Heart left ventricle (tissue), 16 donors: ENCODE data around the gene ACAD10. TPM values are rescaled to one million over a fixed set of nuclear protein-coding genes. Genes with fewer than 3 reads are reported as not detected.
"Not testable (repeated sequence)": the region's sequence is repeated elsewhere in the genome, so short reads cannot be mapped to it uniquely, and the experiment has no call there.

Experiments
- ATAC-seq, 4 donors: fragments of 200-7000 bp; cut with Tn5 transposase; one replicate each; pipeline ENCODE4 v1.9.1; 2020 to 2022; ENCODE audit warnings: moderate library complexity in 4 of 4, mild to moderate bottlenecking in 3 of 4, moderate number of reproducible peaks in 1 of 4
- DNase-seq, 5 donors: peaks; one replicate each; pipeline ENCODE4 v3.0.0-alpha.2; 2020
- H3K27ac ChIP-seq, 12 donors: fragments of 200-600 bp; sonication (generic) in 4 of 12; one replicate each; pipeline versions ENCODE4 v1.5.0 to v1.8.0; 2016 to 2022; ENCODE audit warnings: mild to moderate bottlenecking in 2 of 12
- H3K27me3 ChIP-seq, 9 donors: fragments of 200-600 bp; sonication (generic) in 2 of 9; one replicate each; pipeline versions ENCODE4 v1.5.1 to v1.8.0; 2016 to 2022; ENCODE audit warnings: mild to moderate bottlenecking in 3 of 9
- H3K36me3 ChIP-seq, 9 donors: fragments of 200-600 bp; sonication (generic) in 2 of 9; one replicate each; pipeline versions ENCODE4 v1.5.0 to v1.8.0; 2018 to 2022; ENCODE audit warnings: mild to moderate bottlenecking in 2 of 9
- H3K4me1 ChIP-seq, 12 donors: fragments of 200-600 bp; sonication (generic) in 4 of 12; one replicate each; pipeline versions ENCODE4 v1.5.0 to v1.8.0; 2016 to 2022; ENCODE audit warnings: mild to moderate bottlenecking in 3 of 12
- H3K4me3 ChIP-seq, 12 donors: fragments of 200-600 bp; sonication (generic) in 4 of 12; one replicate each; pipeline versions ENCODE4 v1.5.0 to v1.8.0; 2017 to 2022; ENCODE audit warnings: mild to moderate bottlenecking in 9 of 12, moderate library complexity in 4 of 12
- H3K9me3 ChIP-seq, 12 donors: fragments of 200-600 bp; sonication (generic) in 4 of 12; one replicate each; pipeline versions ENCODE4 v1.5.0 to v1.8.0; 2016 to 2022; ENCODE audit warnings: mild to moderate bottlenecking in 1 of 12
- CTCF ChIP-seq, 12 donors: fragments of 200-600 bp; sonication (generic) in 4 of 12; IDR thresholded peaks; one replicate each; pipeline versions ENCODE4 v1.5.0 to v1.8.0; 2018 to 2022; ENCODE audit warnings: antibody characterized with exemption in 12 of 12, mild to moderate bottlenecking in 5 of 12
- POLR2A ChIP-seq, 2 donors: fragments of 450-650 bp; IDR thresholded peaks; one replicate each; pipeline ENCODE4 v1.6.1; 2017; ENCODE audit warnings: antibody characterized with exemption in 2 of 2, mild to moderate bottlenecking in 2 of 2, moderate library complexity in 2 of 2
- WGBS, 4 donors: extraction: QIAGEN DNeasy Blood & Tissue Kit in 2 of 4; methylation state at CpG; one replicate each; pipeline versions ENCODE4 v1.1.5 to v1.1.7; 2013 to 2018; 5-methylcytosine and 5-hydroxymethylcytosine counted together
- intact Hi-C, 10 donors: fragments of 100-400 bp; cut with DNase I; formaldehyde crosslinking; loops; one replicate each; pipeline versions ENCODE4 v1.11.1 to v1.14.2; 2022
- polyA plus RNA-seq, 2 donors: library from polyadenylated mRNA; stranded (reverse); fragments of 200-250 nt; gene quantifications; one replicate each; pipeline ENCODE4 v1.2.3, GENCODE V29; 2013
- total RNA-seq, 9 donors: library from RNA; depleted of rRNA in 2 of 9; stranded (reverse); fragments of >200 nt in 2 of 9; fragmentation: NEBNext Ultra II Directional in 3 of 9; extraction: Animal tissue kit (Norgen Biotek cat#: 25700) in 3 of 9; gene quantifications; one replicate each; pipeline versions ENCODE4 v1.1.0 to v1.2.4, GENCODE V29; 2016 to 2023
- donor health status: ischemic (EF 13 %, LVEDD 7.1; RV severe dilation, severe dysfunction).
- donor health status: healthy with polysubstance abuse.
- donor health status: DM: no; HTN: yes; CAD: no.
- donor health status: DM: no; HTN: no; CAD: no.
- donor health status: ischemic (EF 25% LVEDD 6.9; RV normal size, moderate dysfunction).
- donor health status: ischemic (EF 25% LVEDD 5.7; RV mildly dilated, moderate dysfunction).
- donor health status: healthy.
- donor health status: DM: yes; HTN: yes; CAD: no.
- donor health status: ischemic (EF 35%, LVEDD 5.7; RV mildly dilated, moderate dysfunction).
- donor health status: nonischemic (EF 11% LVEDD 7.7; RV severe dilation, severe dysfunction).
- donor health status: DM: yes; HTN: yes; CAD: no.
- donor health status: PGD.
- donor health status: ischemic (EF 29% LVEDD 5.4; RV normal size, mild dysfunction).
- donor health status: nonischemic (EF 23%, LVEDD 6.1; RV moderate dilation, normal function).

ACAD10 gene
- total and polyA plus RNA-seq, 11 donors = 10.7 to 46.0 (median 27.8) TPM

- H3K27me3 ChIP-seq = no peaks in the 10 kb centered on the region
- H3K9me3 ChIP-seq = no peaks in the 10 kb centered on the region
- no peak overlapping the region for H3K4me3 ChIP-seq
- no peak for TF ChIP-seq POLR2A (IDR thresholded peaks at IDR 0.05)
- no peak for TF ChIP-seq CTCF (IDR thresholded peaks at IDR 0.05)
- intact Hi-C loops = no loop called here
- peaks cover 0 to 100% (median 89%) of the 10 kb centered on the region in 9 donors for H3K36me3 ChIP-seq
- WGBS, 4 donors = 82 to 86% (median 83%) methylated on average over 6 of the region's 6 CpGs
- no peak overlapping the region for H3K27ac ChIP-seq
- H3K4me1 ChIP-seq = no peaks in the 10 kb centered on the region
- DNase-seq (no peak), ATAC-seq (no peak)
These were observed 20.3 kb downstream of the ACAD10 start for GRCh38 chr12:111706145-111706544.

DNA sequence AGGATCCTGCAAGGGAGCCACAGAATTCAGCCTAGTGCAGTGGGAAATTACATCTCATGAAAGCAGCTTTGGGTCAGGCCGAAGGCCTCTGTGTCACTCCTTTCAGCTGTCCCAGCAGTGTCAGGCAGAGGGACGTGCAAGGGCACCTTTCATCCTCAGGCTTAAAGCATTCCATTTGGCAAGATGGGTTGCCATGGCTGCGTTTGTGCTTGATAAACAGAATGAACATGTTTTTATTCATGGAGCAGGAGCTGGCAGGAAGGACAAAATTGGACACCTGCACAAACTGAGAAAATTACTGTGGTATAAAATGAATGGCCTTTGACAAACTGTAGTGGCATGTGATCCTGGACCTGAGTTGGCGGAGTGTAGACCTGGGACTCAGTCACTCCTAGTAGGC lies 29.4 kb downstream of the ACAD10 start:
- H3K36me3 ChIP-seq = peaks cover 0 to 99% (median 85%) of the 10 kb centered on the region in 9 donors
- DNase-seq = peak; percentile 57 to 89 (median 63)
- peak overlapping the region in 11 of 12 donors; percentile 60 to 93 (median 86) for H3K27ac ChIP-seq

GRCh38 chr12:111719316-111719715 lies 33.5 kb downstream of the ACAD10 start:
- H3K4me3 ChIP-seq, H3K9me3 ChIP-seq, H3K27me3 ChIP-seq, H3K27ac ChIP-seq, ATAC-seq, DNase-seq, intact Hi-C loops: not testable (repeated sequence)
- Histone ChIP-seq H3K36me3 (peaks cover 0 to 81% (median 68%) of the 10 kb centered on the region in 9 donors), H3K4me1 (peaks cover 0 to 15% (median 2%) of the 10 kb centered on the region in 12 donors)
- 92 to 98% (median 93%) methylated on average over 10 of the region's 10 CpGs for WGBS, 4 donors

More for the DNA sequence above, 29.4 kb downstream of the ACAD10 start:
- 45 to 74% (median 57%) methylated on average over 4 of the region's 4 CpGs for WGBS, 4 donors
- no peak for TF ChIP-seq CTCF (IDR thresholded peaks at IDR 0.05)
- no peak for TF ChIP-seq POLR2A (IDR thresholded peaks at IDR 0.05)
- peak; percentile 94 to 98 (median 96) for ATAC-seq
- no peaks in the 10 kb centered on the region for H3K27me3 ChIP-seq
- no peak overlapping the region for H3K4me3 ChIP-seq
- H3K4me1 ChIP-seq = peaks cover 0 to 15% (median 2%) of the 10 kb centered on the region in 12 donors
- H3K9me3 ChIP-seq = no peaks in the 10 kb centered on the region
- intact Hi-C loops = no loop called here

GRCh38 chr12:111720457-111720856 lies 34.6 kb downstream of the ACAD10 start:
- WGBS, 4 donors = 91 to 96% (median 94%) methylated on average over 6 of the region's 6 CpGs
- H3K4me1 ChIP-seq = peaks cover 0 to 7% (median 2%) of the 10 kb centered on the region in 12 donors
- DNase-seq (no peak), ATAC-seq (no peak)
- no peaks in the 10 kb centered on the region for H3K9me3 ChIP-seq
- TF ChIP-seq POLR2A (IDR thresholded peaks at IDR 0.05) (no peak), CTCF (IDR thresholded peaks at IDR 0.05) (no peak)
- H3K27ac ChIP-seq = no peak overlapping the region
- intact Hi-C loops = no loop called here
- no peaks in the 10 kb centered on the region for H3K27me3 ChIP-seq
- no peak overlapping the region for H3K4me3 ChIP-seq
- peaks cover 0 to 77% (median 75%) of the 10 kb centered on the region in 9 donors for H3K36me3 ChIP-seq

DNA sequence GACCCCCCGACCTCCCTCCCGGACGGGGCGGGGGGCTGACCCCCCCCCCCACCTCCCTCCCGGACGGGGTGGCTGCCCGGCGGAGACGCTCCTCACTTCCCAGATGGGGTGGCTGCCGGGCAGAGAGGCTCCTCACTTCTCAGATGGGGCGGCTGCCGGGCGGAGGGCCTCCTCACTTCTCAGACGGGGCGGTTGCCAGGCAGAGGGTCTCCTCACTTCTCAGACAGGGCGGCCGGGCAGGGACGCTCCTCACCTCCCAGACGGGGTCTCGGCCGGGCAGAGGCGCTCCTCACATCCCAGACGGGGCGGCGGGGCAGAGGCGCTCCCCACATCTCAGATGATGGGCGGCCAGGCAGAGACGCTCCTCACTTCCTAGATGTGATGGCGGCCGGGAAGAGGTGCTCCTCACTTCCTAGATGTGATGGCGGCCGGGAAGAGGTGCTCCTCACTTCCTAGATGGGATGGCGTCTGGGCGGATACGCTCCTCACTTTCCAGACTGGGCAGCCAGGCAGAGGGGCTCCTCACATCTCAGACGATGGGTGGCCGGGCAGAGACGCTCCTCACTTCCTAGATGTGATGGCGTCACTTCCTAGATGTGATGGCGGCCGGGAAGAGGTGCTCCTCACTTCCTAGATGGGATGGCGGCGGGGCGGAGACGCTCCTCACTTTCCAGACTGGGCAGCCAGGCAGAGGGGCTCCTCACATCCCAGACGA lies 38.0 kb downstream of the ACAD10 start:
- H3K9me3 ChIP-seq, H3K27ac ChIP-seq, H3K27me3 ChIP-seq, ATAC-seq, H3K4me3 ChIP-seq, DNase-seq, H3K4me1 ChIP-seq, intact Hi-C loops: not testable (repeated sequence)
- WGBS, 4 donors = 96 to 98% (median 96%) methylated on average over 27 to 46 of the region's 46 CpGs
- H3K36me3 ChIP-seq = peaks cover 0 to 76% (median 60%) of the 10 kb centered on the region in 9 donors
